GM12873 (cell line): ENCODE data around the gene LIN9.

ENCODE experiments used
- TF ChIP-seq, protein P1 (sequence below): IDR thresholded peaks from 2 replicates; pipeline ENCODE4 v1.5.1; 2012; ENCODE audit warnings: low read depth, mild to moderate bottlenecking, moderate library complexity, low read length, control low read depth; ENCODE audit not compliant: insufficient read depth; ENCODE audit errors: missing control alignments

LIN9 gene

DNA sequence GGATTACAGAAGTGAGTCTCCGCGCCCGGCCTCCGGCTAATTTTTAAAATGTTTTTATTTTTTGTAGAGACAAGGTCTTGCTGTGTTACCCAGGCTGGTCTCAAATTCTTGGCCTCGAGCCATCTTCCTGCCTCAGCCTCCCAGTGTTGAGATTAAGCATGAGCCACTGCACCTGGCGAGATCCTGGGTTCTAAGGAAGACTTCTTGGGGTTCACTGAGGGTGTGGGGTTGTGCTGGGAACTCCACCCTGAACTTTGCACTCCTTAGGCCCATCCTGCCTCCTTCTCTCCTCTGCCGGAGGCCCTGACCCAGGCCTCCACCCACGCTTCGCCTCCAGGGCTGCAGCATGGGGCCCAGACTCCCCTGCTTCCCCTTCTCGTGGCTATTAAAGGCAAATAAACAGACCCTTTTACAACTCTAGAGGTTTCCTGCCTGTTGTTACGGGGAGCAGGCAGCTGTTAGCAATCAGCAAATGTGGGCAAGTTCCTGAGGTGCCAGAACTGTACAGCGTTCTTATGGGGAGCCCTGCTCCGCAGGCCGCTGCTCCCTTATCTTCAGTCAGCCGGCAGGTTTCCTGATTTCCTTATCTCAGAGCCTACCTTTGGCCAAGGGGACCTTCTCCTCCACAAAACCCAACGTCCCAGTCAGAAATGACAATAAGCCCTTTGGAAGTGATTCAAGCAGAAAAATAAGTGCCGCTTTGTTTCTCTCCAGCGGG, 41.0 kb upstream of the LIN9 start:
- TF ChIP-seq, protein P1, sequence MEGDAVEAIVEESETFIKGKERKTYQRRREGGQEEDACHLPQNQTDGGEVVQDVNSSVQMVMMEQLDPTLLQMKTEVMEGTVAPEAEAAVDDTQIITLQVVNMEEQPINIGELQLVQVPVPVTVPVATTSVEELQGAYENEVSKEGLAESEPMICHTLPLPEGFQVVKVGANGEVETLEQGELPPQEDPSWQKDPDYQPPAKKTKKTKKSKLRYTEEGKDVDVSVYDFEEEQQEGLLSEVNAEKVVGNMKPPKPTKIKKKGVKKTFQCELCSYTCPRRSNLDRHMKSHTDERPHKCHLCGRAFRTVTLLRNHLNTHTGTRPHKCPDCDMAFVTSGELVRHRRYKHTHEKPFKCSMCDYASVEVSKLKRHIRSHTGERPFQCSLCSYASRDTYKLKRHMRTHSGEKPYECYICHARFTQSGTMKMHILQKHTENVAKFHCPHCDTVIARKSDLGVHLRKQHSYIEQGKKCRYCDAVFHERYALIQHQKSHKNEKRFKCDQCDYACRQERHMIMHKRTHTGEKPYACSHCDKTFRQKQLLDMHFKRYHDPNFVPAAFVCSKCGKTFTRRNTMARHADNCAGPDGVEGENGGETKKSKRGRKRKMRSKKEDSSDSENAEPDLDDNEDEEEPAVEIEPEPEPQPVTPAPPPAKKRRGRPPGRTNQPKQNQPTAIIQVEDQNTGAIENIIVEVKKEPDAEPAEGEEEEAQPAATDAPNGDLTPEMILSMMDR, result no peak

DNA sequence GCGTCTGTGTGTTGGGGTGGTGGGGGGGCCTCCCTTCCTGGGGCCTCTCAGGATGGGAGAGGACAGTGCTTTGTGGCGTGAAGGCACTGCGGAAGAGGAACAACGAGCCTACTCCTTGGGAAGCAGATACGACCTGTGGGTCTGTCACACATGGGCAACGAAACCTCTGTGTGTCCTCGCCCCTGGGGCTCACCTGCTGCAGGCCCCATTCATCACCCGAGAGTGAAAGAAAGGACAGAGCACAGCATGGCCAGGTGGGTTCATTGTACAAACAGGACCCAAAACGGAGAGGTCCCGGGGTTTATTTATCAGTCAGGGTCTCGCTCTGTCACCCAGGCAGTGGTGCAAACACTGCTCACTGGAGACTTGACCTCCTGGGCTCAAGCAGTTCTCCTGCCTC, 40.1 kb upstream of the LIN9 start:
- TF ChIP-seq, protein P1, result no peak

DNA sequence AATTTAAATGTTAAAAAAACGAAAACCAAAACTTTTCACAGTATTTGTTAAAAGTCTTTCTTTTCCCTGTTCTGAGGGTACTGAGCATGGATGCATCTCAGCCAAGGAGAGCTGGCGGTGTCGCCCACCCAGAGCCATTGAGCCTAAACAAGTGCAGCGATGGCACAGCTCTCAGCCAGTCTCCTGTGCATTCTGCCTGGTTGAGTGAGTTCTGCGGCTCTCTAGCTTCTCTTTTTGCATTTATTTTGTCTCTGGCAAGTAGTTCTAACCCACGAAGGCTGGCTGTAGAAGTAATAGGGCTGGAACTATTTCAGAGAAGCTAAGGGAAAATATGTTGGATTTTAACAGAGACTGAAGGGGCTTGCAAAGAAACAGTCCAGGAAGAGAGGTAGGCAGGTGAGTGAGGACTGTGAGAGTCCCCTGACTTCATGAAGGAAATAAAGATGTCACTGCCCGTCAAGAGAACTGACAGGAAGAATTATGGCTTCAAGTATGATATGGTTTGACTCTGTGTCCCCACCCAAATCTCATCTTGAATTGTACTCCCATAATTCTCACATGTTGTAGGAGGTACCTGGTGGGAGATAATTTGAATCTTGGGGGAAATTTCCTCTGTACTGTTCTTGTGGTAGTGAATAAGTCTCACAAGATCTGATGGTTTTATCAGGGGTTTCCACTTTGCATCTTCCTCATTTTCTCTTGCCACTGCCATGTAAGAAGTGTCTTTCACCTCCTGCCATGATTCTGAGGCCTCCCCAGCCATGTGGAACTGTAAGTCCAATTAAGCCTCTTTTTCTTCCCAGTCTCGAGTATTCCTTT, 35.7 kb upstream of the LIN9 start:
- TF ChIP-seq, protein P1, result no peak

DNA sequence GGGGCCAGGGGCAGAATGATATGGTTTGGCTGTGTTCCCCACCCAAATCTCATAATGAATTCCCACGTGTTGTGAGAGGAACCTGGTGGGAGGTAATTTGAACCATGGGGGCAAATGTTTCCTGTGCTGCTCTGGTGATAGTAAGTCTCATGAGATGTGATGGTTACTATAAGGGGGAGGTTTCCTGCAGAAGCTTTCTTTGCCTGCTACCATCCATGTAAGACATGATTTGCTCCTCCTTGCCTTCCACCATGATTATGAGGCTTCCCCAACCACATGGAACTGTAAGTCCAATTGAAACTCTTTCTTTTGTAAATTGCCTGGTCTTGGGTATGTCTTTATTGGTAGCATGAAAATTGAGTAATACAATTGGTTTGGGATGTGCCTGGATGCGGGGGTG, 33.7 kb upstream of the LIN9 start:
- TF ChIP-seq, protein P1, result no peak

DNA sequence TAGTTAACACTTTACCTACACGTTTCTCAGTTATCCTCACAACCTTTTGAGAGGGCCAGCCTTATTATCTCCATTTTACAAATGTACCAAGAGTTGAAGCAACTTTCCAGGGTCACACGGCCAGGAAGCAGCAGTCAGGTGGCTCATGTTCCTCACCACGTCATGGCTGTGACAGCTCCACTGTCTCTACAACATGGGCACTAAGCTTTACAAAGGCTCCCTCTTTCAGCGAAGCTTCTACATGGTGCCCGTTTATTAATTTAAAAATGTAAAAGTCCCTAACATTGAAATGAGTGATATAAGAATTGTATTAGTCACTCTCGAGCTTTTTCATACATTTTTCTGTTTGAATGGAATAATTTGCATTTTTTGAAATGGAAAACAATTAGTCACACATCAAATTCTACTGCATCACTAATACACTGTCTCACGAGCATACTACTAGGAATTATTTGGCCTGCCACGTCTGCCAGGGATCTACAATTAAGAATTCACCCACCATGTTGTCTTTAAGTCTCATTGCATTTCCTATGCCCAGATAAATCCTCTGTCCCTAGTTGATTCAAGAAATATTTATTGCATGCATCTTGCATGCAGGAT, 28.4 kb upstream of the LIN9 start:
- TF ChIP-seq, protein P1, result no peak

DNA sequence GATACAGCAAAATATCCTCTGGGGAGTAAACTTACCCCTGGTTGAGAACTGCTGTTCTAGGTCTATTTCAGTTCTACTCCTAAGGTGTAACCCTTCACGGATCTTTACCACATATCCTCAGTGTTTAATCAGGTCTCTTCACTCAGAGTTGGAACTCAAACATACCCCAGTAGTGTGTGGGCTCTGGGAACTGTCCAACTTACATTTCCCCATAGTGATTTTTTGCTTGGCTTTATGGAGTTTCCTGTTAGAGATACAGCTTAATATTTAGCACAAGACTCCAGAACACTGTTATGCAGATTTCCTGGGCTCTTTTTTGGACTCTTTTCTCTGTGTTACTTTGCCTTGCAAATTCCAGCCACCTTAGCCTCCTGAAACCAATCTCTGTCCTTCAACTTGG, 26.7 kb upstream of the LIN9 start:
- TF ChIP-seq, protein P1, result no peak

DNA sequence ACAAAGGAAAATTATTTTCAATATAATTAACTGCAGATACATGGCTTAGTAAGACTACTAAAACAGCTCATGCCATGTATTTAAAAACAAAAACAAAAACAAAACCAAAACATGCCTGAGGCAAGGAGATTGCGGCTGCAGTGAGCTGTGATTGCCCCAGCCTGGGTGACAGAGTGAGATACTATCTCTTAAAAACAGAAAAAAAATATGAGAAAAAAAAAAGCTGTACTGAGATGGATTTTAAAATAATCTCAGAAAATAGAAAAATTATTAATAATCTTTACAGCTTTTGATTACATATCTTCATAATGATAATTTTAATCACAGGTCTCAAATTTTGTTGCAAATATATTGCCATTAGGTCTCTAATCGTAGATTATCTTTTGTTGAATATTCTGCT, 24.0 kb upstream of the LIN9 start:
- TF ChIP-seq, protein P1, result no peak
